HUES6 (cell line): ENCODE data around the gene MUC13.

Experiments
- H3K27ac ChIP-seq: 2 replicates; pipeline ENCODE4 v1.7.0; 2013; ENCODE audit warnings: low read depth, mild to moderate bottlenecking, low read length, inconsistent platforms
- H3K27me3 ChIP-seq: 2 replicates; pipeline ENCODE4 v1.6.1; 2013; ENCODE audit warnings: low read length; ENCODE audit not compliant: control insufficient read depth, insufficient read depth
- H3K36me3 ChIP-seq: 2 replicates; pipeline ENCODE4 v1.6.1; 2013; ENCODE audit warnings: low read length; ENCODE audit not compliant: control insufficient read depth, insufficient read depth
- H3K4me1 ChIP-seq: 2 replicates; pipeline ENCODE4 v1.6.1; 2013; ENCODE audit warnings: low read length; ENCODE audit not compliant: control insufficient read depth, insufficient read depth
- H3K4me3 ChIP-seq: 2 replicates; pipeline ENCODE4 v1.5.1; 2013; ENCODE audit warnings: low read depth, low read length
- H3K9ac ChIP-seq: one replicate; pipeline ENCODE4 v1.6.1; 2013; ENCODE audit warnings: mild to moderate bottlenecking, low read length
- H3K9me3 ChIP-seq: 2 replicates; pipeline ENCODE4 v1.6.1; 2013; ENCODE audit warnings: low read depth, low read length; ENCODE audit not compliant: control insufficient read depth, insufficient read depth

Gene MUC13, protein sequence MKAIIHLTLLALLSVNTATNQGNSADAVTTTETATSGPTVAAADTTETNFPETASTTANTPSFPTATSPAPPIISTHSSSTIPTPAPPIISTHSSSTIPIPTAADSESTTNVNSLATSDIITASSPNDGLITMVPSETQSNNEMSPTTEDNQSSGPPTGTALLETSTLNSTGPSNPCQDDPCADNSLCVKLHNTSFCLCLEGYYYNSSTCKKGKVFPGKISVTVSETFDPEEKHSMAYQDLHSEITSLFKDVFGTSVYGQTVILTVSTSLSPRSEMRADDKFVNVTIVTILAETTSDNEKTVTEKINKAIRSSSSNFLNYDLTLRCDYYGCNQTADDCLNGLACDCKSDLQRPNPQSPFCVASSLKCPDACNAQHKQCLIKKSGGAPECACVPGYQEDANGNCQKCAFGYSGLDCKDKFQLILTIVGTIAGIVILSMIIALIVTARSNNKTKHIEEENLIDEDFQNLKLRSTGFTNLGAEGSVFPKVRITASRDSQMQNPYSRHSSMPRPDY

DNA sequence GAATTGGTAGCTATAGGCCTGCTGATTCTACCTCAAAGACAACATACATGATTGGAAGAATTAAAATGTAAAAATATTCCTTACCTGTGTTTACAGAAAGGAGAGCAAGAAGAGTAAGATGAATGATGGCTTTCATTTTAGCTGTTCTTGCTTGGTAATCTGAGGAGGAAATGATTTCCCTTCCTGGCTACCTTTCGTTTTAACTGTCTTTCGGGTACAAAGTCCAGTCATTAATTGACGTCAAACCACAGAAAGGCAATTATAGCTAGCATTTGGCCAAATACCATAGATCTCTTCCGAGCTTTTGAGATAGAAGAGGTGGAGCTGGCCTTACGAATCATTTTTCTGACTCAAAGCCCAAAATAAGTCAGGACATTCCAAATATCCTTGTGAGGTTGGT lies at the start of gene MUC13:
Gene MUC13, minus strand, starts transcription at position 175 of the 400 bp plus-strand sequence. Its CDS starts 39 bp downstream, at position 136.
- H3K9ac ChIP-seq, result no peak within 1 kb of the TSS
- no peaks in the 10 kb centered on the region for H3K4me1 ChIP-seq
- no peaks in the 10 kb centered on the region for H3K27me3 ChIP-seq
- H3K27ac ChIP-seq, result no peak within 1 kb of the TSS
- no peaks in the 10 kb centered on the region for H3K9me3 ChIP-seq
- no peaks in the 10 kb centered on the region for H3K36me3 ChIP-seq
- no peak within 1 kb of the TSS for H3K4me3 ChIP-seq

DNA sequence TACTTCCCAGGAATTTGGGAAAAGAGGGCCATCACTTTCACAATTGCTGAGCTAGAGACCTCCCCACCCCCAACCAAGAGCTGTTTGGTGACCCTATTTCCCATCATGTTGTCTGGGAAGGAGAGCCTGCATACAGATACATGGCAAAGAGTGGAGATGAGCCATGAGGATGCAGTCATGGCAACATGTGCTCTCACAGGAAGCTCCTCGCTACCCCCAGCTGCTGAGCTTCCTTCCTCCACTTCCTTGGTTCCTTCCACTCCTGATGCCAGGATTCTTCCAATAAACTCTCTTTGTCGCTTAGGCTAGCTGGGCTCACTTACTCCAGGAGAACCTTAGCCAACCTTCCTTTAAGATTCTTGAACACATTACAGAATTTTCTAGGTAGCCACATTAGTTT lies 48.3 kb upstream of the MUC13 start:
- Histone ChIP-seq H3K9me3 (no peaks in the 10 kb centered on the region), H3K4me3 (no peak overlapping the region), H3K9ac (no peak overlapping the region), H3K27ac (no peak overlapping the region), H3K4me1 (peaks cover 10% of the 10 kb centered on the region; the same call in 1 of the 2 replicates), H3K36me3 (peaks cover under 1% of the 10 kb centered on the region; the same call in 1 of the 2 replicates), H3K27me3 (no peaks in the 10 kb centered on the region)

DNA sequence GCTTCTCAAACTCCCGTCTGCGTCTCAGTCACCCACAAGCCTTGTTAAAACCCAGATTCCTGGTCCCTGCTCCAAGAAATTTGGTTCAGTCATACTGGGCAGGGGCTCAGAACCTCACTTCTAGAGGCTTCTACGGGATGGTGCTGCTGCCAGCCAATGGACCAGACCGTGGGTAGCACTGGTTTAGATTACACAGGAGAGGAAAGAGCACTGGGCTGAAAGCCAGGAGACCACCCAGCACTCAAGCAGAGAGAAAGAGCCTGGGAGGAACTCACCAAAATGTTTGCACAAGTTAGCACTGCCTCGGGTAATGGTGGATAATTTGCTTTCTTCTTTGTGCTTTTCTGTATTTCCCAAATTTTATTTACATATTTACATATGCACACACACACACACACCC lies 46.9 kb upstream of the MUC13 start:
- H3K27ac ChIP-seq, result no peak overlapping the region
- H3K36me3 ChIP-seq, result peaks cover 14% of the 10 kb centered on the region; the same call in 1 of the 2 replicates
- peaks cover 10% of the 10 kb centered on the region; the same call in 1 of the 2 replicates for H3K4me1 ChIP-seq
- H3K9ac ChIP-seq, result no peak overlapping the region
- no peaks in the 10 kb centered on the region for H3K27me3 ChIP-seq
- no peak overlapping the region for H3K4me3 ChIP-seq
- no peaks in the 10 kb centered on the region for H3K9me3 ChIP-seq

DNA sequence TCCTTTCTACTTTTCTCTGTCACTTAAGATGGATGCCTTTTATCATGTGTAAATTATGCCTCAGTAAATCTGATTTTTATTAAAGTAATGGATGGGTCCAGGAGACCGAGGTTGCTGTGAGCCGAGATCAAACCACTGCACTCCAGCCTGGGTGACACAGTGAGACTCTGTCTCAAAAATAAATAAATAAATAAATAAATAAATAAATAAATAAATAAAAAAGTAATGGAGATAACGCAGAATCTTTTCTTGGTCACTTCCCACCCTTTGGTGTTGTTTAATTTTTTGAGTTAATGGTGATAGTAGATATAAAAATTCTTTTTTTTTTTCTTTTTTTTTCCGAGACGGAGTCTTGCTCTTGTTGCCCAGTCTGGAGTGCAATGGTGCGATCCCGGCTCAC lies 44.1 kb upstream of the MUC13 start:
- Histone ChIP-seq H3K4me3 (no peak overlapping the region), H3K4me1 (no peaks in the 10 kb centered on the region), H3K9me3 (no peaks in the 10 kb centered on the region), H3K27me3 (no peaks in the 10 kb centered on the region), H3K27ac (no peak overlapping the region), H3K36me3 (peaks cover 21% of the 10 kb centered on the region; the same call in 1 of the 2 replicates), H3K9ac (no peak overlapping the region)

DNA sequence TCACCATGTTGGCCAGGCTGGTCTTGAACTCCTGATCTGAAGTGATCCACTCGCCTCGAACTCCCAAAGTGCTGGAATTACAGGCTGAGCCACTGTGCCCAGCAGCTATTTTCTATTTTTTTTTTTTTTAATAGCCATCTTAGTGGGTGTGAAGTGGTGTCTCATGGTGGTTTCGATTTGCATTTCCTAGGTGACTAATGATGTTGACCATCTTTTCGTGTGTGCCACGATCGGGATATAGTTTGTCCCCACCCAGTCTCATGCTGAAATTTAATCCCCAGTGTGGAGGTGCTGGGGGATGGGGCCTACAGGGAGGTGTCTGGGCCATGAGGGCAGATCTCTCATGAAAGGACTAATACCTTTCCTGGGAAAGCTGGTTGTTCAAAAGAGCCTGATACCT lies 41.8 kb upstream of the MUC13 start:
- H3K9ac ChIP-seq, result no peak overlapping the region
- peaks cover 31% of the 10 kb centered on the region; the same call in 1 of the 2 replicates for H3K36me3 ChIP-seq

DNA sequence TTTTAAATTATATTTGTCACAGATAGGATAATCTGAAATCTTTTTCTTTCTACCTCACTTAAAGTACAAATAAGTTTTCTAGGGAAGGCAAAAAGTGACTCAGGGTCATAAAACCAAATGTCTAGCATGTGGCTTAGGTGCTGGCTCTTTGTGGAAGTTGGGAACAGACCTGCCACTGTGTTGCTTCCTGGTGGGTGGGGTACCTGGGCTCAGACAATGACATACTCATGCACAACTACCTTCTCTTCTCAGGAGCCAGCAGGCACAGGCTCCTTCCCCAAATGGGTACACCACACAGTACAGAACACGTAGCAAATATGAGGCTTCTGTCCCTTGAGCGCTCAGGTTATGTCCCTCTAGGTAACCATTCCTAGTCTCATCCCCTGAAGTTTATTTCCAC lies 40.1 kb upstream of the MUC13 start:
- Histone ChIP-seq H3K9ac (no peak overlapping the region), H3K9me3 (no peaks in the 10 kb centered on the region), H3K4me1 (no peaks in the 10 kb centered on the region), H3K36me3 (peaks cover 41% of the 10 kb centered on the region), H3K27me3 (no peaks in the 10 kb centered on the region), H3K27ac (no peak overlapping the region), H3K4me3 (no peak overlapping the region)

More for the DNA sequence above, 41.8 kb upstream of the MUC13 start:
- Histone ChIP-seq H3K9me3 (no peaks in the 10 kb centered on the region), H3K4me3 (no peak overlapping the region), H3K27ac (no peak overlapping the region), H3K27me3 (no peaks in the 10 kb centered on the region), H3K4me1 (no peaks in the 10 kb centered on the region)

DNA sequence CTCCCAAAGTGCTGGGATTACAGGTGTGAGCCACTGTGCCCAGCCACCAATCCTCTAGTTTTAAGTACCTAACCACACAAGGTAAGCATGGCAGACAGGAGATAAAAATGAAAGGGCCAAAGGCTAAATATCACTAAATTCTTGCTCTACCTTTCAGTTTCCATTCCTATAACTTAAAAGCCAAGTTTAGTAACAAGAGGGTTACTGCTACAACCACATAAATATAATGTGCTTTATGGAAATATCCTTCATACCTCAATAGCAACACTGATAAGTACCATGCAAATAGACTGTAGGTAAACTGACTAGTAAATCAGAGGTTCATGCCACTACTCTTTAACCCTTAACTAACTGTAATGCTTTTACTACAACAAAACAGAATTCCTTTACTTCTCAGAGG lies 38.7 kb upstream of the MUC13 start:
- Histone ChIP-seq H3K36me3 (peaks cover 45% of the 10 kb centered on the region), H3K9ac (no peak overlapping the region), H3K9me3 (no peaks in the 10 kb centered on the region), H3K4me3 (no peak overlapping the region), H3K4me1 (no peaks in the 10 kb centered on the region), H3K27ac (no peak overlapping the region), H3K27me3 (no peaks in the 10 kb centered on the region)

DNA sequence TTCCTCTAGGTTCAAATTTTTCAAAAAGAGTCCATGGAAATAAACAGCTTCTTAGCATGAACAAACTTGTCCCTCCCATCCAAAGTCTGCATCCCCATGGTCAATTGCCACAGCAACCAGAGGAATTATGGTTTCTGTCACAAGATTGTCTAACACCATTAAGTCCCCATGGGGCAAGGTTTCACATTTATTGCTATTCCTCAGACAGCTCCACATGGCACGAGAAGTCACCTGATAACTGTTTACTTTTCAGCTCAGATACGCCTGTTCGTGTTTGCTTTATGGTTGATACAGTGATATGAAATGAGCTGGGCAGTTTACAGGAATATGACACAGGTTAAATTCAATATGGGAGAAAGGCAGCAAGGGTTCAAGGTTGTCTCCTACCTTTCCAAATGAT lies 37.9 kb upstream of the MUC13 start:
- no peaks in the 10 kb centered on the region for H3K9me3 ChIP-seq
- no peaks in the 10 kb centered on the region for H3K4me1 ChIP-seq
- H3K4me3 ChIP-seq, result no peak overlapping the region
- H3K27ac ChIP-seq, result no peak overlapping the region
- peaks cover 41% of the 10 kb centered on the region for H3K36me3 ChIP-seq
- H3K27me3 ChIP-seq, result no peaks in the 10 kb centered on the region
- no peak overlapping the region for H3K9ac ChIP-seq

DNA sequence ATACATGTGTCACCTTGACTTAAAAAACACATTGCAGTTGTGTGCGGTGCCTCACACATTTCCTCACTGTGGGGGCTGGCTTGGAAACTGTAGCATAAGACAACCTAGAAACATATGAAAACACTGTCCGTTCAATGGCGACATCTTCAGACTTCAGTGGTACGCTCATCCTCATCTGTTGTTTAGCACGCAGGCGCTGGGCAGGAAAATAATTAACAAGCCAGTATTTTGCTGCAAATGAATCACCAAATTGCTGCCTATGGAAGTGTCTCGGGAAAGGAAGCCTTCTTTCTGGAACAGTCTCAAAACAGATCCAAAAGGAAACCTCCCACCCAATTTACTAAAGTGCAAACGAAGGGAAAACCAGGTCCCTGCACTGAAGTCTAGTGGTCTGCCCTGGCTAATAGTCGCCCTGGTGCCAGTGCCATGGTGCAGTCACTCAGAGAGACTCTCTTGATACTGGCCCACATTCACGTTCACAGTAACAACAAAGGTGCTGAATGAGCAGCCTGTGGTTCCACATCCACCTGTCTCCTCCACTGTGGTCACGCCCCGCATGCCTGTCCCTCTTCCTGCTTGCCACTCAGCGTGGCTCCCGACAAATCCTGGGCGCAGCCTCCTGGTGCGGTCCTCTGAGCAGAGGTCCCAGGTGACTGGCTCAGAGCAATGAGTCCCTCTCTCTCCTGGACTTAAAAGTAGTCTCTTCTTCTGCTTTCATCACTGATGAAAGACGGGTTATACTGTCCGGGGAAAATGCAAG lies 35.6 kb upstream of the MUC13 start:
- H3K27ac ChIP-seq, result no peak overlapping the region
- peaks cover 28% of the 10 kb centered on the region for H3K36me3 ChIP-seq
- H3K9ac ChIP-seq, result no peak overlapping the region
- no peaks in the 10 kb centered on the region for H3K27me3 ChIP-seq
- H3K9me3 ChIP-seq, result no peaks in the 10 kb centered on the region
- no peaks in the 10 kb centered on the region for H3K4me1 ChIP-seq
- no peak overlapping the region for H3K4me3 ChIP-seq

DNA sequence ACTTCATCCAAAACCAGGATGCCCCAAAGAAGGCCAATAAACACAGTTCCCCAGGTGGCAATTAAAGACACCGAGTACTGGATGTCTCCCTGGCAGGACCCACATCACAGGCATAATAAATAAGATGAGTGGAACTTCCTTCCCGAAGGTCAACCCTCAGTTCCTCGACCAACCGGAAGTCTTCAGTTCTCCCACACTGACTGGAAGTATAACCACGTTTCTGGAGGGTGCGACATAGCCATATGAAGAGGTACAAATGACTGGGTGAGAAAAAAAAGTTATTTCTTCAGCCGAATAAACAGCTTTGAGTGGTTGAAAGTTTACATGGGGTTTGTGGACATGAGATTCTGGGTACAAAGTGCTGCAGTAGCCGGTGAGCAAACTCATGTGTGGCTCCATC lies 34.6 kb upstream of the MUC13 start:
- Histone ChIP-seq H3K4me3 (no peak overlapping the region), H3K9ac (no peak overlapping the region), H3K4me1 (no peaks in the 10 kb centered on the region), H3K36me3 (peaks cover 27% of the 10 kb centered on the region), H3K27me3 (no peaks in the 10 kb centered on the region), H3K9me3 (no peaks in the 10 kb centered on the region), H3K27ac (no peak overlapping the region)

DNA sequence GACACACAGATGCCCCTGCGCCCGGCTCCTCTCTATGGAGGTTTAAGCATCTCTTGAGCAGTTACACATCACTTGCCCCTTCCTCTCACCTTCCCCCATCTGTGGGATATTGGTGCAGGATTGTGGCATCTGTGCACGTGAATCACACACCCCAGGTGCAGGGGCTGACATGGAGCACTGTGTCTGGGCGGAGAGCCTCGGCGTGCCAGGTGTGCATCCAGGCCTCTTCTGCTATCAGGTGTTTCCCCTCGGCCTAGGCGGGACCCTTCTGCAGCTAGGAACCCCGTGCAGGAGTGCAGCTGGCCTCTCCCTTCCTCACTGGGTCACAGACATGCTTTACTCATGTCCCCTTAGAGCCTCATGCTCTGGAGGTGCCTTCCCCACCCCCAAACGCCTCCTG lies 33.4 kb upstream of the MUC13 start:
- Histone ChIP-seq H3K9ac (no peak overlapping the region), H3K36me3 (peaks cover 19% of the 10 kb centered on the region), H3K9me3 (no peaks in the 10 kb centered on the region), H3K27ac (no peak overlapping the region), H3K4me1 (no peaks in the 10 kb centered on the region), H3K27me3 (no peaks in the 10 kb centered on the region), H3K4me3 (no peak overlapping the region)
